Endothelial cell of umbilical vein (primary cell): ENCODE results near the gene JAKMIP1. TPM values are rescaled to one million over a fixed set of nuclear protein-coding genes. Genes with fewer than 3 reads are reported as not detected.

Experiments
- BruUV-seq: library from RNA; stranded (reverse); fragments of 400-500 nt; replicated peaks from 2 replicates; lab custom pipeline; 2021; lab: Mats Ljungman, UMichigan
- CTCF ChIA-PET: fragments of 300-600, 350-600 bp; sonication (Branson Sonifier 250); formaldehyde crosslinking; loops from one replicate; lab custom pipeline; 2021; ENCODE audit warnings: antibody characterized with exemption, inconsistent platforms; lab: Charles Lee
- POLR2A ChIA-PET: fragments of 300-600, 350-600 bp; sonication (Branson Sonifier 250); formaldehyde crosslinking; loops from one replicate; lab custom pipeline; 2021; ENCODE audit warnings: antibody characterized with exemption, inconsistent platforms; lab: Charles Lee
- DNase-seq: peaks from one replicate; pipeline ENCODE4 v3.0.0-alpha.2; 2011; ENCODE audit warnings: low read depth, low spot score
- FAIRE-seq: peaks from 2 replicates; lab custom pipeline; 2011; peaks lifted over from hg19 to GRCh38; lab: Jason Lieb, UNC
- H2AFZ ChIP-seq: 2 replicates; pipeline ENCODE4 v1.6.0; 2012; ENCODE audit warnings: low read depth, low read length, control low read depth, inconsistent platforms
- H3K27ac ChIP-seq: 2 replicates; pipeline ENCODE4 v1.5.1; 2011; ENCODE audit warnings: low read depth, mild to moderate bottlenecking, control low read depth, low read length, moderate library complexity; ENCODE audit not compliant: insufficient read depth
- H3K27me3 ChIP-seq, 2 experiments: 2 replicates each; pipeline versions ENCODE4 v1.6.0 to v1.6.1; 2011; ENCODE audit warnings: low read length in 2 of 2, mixed read lengths in 1 of 2; ENCODE audit not compliant: control insufficient read depth in 2 of 2, insufficient read depth in 2 of 2
- H3K36me3 ChIP-seq, 2 experiments: 2 replicates in 1 of 2; 3 replicates in 1 of 2; pipeline ENCODE4 v1.5.1; 2011; ENCODE audit warnings: low read length in 2 of 2, mild to moderate bottlenecking in 1 of 2, moderate library complexity in 1 of 2; ENCODE audit not compliant: control insufficient read depth in 2 of 2, insufficient read depth in 2 of 2; ENCODE audit errors: extremely low read depth in 1 of 2
- H3K4me1 ChIP-seq: 3 replicates; pipeline ENCODE4 v1.5.1; 2011; ENCODE audit warnings: mild to moderate bottlenecking, low read length; ENCODE audit not compliant: control insufficient read depth, insufficient read depth; ENCODE audit errors: extremely low read depth
- H3K4me2 ChIP-seq: 2 replicates; pipeline ENCODE4 v1.6.1; 2011; ENCODE audit warnings: low read length, control low read depth, mixed read lengths; ENCODE audit not compliant: insufficient read depth
- H3K4me3 ChIP-seq, 3 experiments: fragments of 200-600 bp in 1 of 3; sonication (generic), shearing (Covaris generic) in 1 of 3; replicated peaks in 1 of 3; 2 replicates each; pipeline ENCODE4 v1.5.1; 2011 to 2016; ENCODE audit warnings: control low read depth in 3 of 3, low read length in 3 of 3, mild to moderate bottlenecking in 2 of 3, inconsistent platforms in 1 of 3, low read depth in 1 of 3, moderate library complexity in 1 of 3; ENCODE audit not compliant: insufficient read depth in 1 of 3
- H3K79me2 ChIP-seq: 2 replicates; pipeline ENCODE4 v1.6.0; 2012; ENCODE audit warnings: low read length, inconsistent platforms; ENCODE audit not compliant: control insufficient read depth, insufficient read depth
- H3K9ac ChIP-seq: replicated peaks from 2 replicates; pipeline ENCODE3; 2011; ENCODE audit warnings: low read length, control low read depth; ENCODE audit not compliant: insufficient read depth; ENCODE audit errors: extremely low read depth
- H3K9me1 ChIP-seq: replicated peaks from 3 replicates; pipeline ENCODE4 v1.6.0; 2011; ENCODE audit warnings: mild to moderate bottlenecking, low read length; ENCODE audit not compliant: control insufficient read depth, insufficient read depth; ENCODE audit errors: extremely low read depth
- H3K9me3 ChIP-seq: replicated peaks from 2 replicates; pipeline ENCODE4 v1.5.1; 2012; ENCODE audit warnings: low read length, inconsistent platforms; ENCODE audit not compliant: control insufficient read depth, insufficient read depth
- H4K20me1 ChIP-seq: replicated peaks from 2 replicates; pipeline ENCODE3; 2011; ENCODE audit warnings: mild to moderate bottlenecking, low read length; ENCODE audit not compliant: control insufficient read depth, insufficient read depth; ENCODE audit errors: extremely low read depth
- CTCF ChIP-seq, 2 donors: IDR thresholded peaks; 1 replicate in 1 of 2; 2 replicates in 1 of 2; pipeline ENCODE4 v1.5.1; 2011; ENCODE audit warnings: low read length in 2 of 2, mild to moderate bottlenecking in 2 of 2, moderate library complexity in 2 of 2, control low read depth in 1 of 2, inconsistent platforms in 1 of 2, low read depth in 1 of 2; ENCODE audit not compliant: insufficient read depth in 1 of 2; ENCODE audit errors: extremely low read depth in 1 of 2
- EZH2 ChIP-seq: IDR thresholded peaks from 2 replicates; pipeline ENCODE4 v1.6.1; 2012; ENCODE audit warnings: borderline replicate concordance, low read depth, mild to moderate bottlenecking, moderate library complexity, low read length, inconsistent platforms; ENCODE audit not compliant: severe bottlenecking
- FOS ChIP-seq: IDR thresholded peaks from 2 replicates; pipeline ENCODE4 v1.6.1; 2011; ENCODE audit warnings: mild to moderate bottlenecking, low read length, moderate library complexity, borderline replicate concordance; ENCODE audit not compliant: insufficient read depth
- GATA2 ChIP-seq: IDR thresholded peaks from 2 replicates; pipeline ENCODE4 v1.7.0; 2011; ENCODE audit warnings: low read depth, mild to moderate bottlenecking, moderate library complexity, mixed read lengths, low read length; ENCODE audit not compliant: insufficient read length, insufficient read depth
- JUN ChIP-seq: IDR thresholded peaks from 2 replicates; pipeline ENCODE4 v1.6.1; 2011; ENCODE audit warnings: borderline replicate concordance, low read depth; ENCODE audit not compliant: insufficient read length, insufficient read depth
- MAX ChIP-seq: IDR thresholded peaks from 2 replicates; pipeline ENCODE4 v1.6.1; 2011; ENCODE audit not compliant: insufficient read depth, insufficient read length
- MYC ChIP-seq: IDR thresholded peaks from one replicate; pipeline ENCODE4 v1.6.1; 2011; ENCODE audit warnings: mild to moderate bottlenecking, low read depth, low read length
- POLR2A ChIP-seq: IDR thresholded peaks from 2 replicates; pipeline ENCODE4 v1.6.1; 2012; ENCODE audit warnings: low read depth, mild to moderate bottlenecking, control low read depth, low read length
- POLR2AphosphoS5 ChIP-seq: IDR thresholded peaks from 2 replicates; pipeline ENCODE4 v1.6.1; 2012; ENCODE audit warnings: low read depth, mild to moderate bottlenecking, control low read depth, low read length, moderate library complexity; ENCODE audit not compliant: insufficient read depth
- dilution Hi-C: fragments of 300-500 bp; cut with MboI; formaldehyde crosslinking; loops from one replicate; pipeline ENCODE4 v1.15.0; 2019; ENCODE audit warnings: low sequenced_read_pairs; ENCODE audit not compliant: extremely low pct_ligation_motif_present
- intact Hi-C: fragments of 100-400 bp; cut with micrococcal nuclease; formaldehyde crosslinking; loops from one replicate; pipeline ENCODE4 v1.10.0; 2022
- polyA plus RNA-seq, 4 experiments: library from polyadenylated mRNA; depleted of rRNA in 3 of 4; stranded (reverse) in 3 of 4; unstranded in 1 of 4; fragments of >200 nt; gene quantifications; 2 replicates each; pipeline versions ENCODE4 v1.2.1 to v1.2.3, GENCODE V29; 2011 to 2012; ENCODE audit warnings: missing spikeins in 1 of 4
- total RNA-seq: library from RNA; stranded (reverse); gene quantifications from 2 replicates; pipeline ENCODE4 v1.2.3, GENCODE V29; 2021

Gene JAKMIP1
- total and polyA plus RNA-seq, 2 donors (not counting 3 experiments of a cell fraction or from before 2014, with no cell fraction given): not detected

- Histone ChIP-seq H3K4me3 (no peak overlapping the region), H3K36me3 (no peaks in the 10 kb centered on the region), H3K27me3 (no peaks in the 10 kb centered on the region), H3K27ac (no peak overlapping the region), H3K79me2 (no peaks in the 10 kb centered on the region), H3K9me1 (no peaks in the 10 kb centered on the region), H4K20me1 (no peaks in the 10 kb centered on the region), H3K9ac (no peak overlapping the region), H3K4me2 (no peak overlapping the region), H2AFZ (no peak overlapping the region), H3K4me1 (no peaks in the 10 kb centered on the region), H3K9me3 (no peaks in the 10 kb centered on the region)
- CTCF ChIA-PET: no interaction called here
- intact Hi-C loops (no loop called here), dilution Hi-C loops (no loop called here)
- FAIRE-seq: no peak
- BruUV-seq: no TSS peak
- TF ChIP-seq EZH2 (no peak), FOS (no peak), MYC (no peak), POLR2AphosphoS5 (no peak), JUN (no peak), MAX (no peak), GATA2 (no peak), POLR2A (no peak), CTCF (IDR thresholded peaks at IDR 0.05; ENCODE audit: extremely low read depth in 1 of 2, insufficient read depth in 1 of 2, low read depth in 1 of 2, low read length in 2 of 2) (no peak)
- no peak for DNase-seq
- POLR2A ChIA-PET: no interaction called here
Measured at GRCh38 chr4:6104541-6105130, 95.7 kb downstream of the JAKMIP1 start.
